Spleen (tissue), 11 donors: ENCODE results near the gene HRK. TPM values are rescaled to one million over a fixed set of nuclear protein-coding genes. Genes with fewer than 3 reads are reported as not detected.

Experiments used
- DNase-seq: peaks from one replicate; pipeline ENCODE4 v3.0.0-alpha.2; 2020
- H3K27ac ChIP-seq, 8 donors: fragments of 200-600 bp; sonication (generic) in 7 of 8; 1 replicate in 4 of 8; 2 replicates in 4 of 8; pipeline versions ENCODE4 v1.5.0 to v1.8.0; 2016 to 2021; ENCODE audit warnings: inconsistent platforms in 4 of 8, mild to moderate bottlenecking in 4 of 8, moderate library complexity in 1 of 8
- H3K27me3 ChIP-seq, 7 donors: fragments of 200-600 bp; sonication (generic) in 6 of 7; replicated peaks in 1 of 7; 1 replicate in 4 of 7; 2 replicates in 3 of 7; pipeline versions ENCODE4 v1.5.0 to v1.8.0; 2016 to 2021; ENCODE audit warnings: inconsistent platforms in 3 of 7, mild to moderate bottlenecking in 1 of 7
- H3K36me3 ChIP-seq, 6 donors: fragments of 200-600 bp; sonication (generic) in 5 of 6; 1 replicate in 4 of 6; 2 replicates in 2 of 6; pipeline versions ENCODE4 v1.5.0 to v1.8.0; 2016 to 2021; ENCODE audit warnings: inconsistent platforms in 2 of 6
- H3K4me1 ChIP-seq, 6 donors: fragments of 200-600 bp; sonication (generic) in 5 of 6; 1 replicate in 3 of 6; 2 replicates in 3 of 6; pipeline versions ENCODE4 v1.5.0 to v1.8.0; 2016 to 2021; ENCODE audit warnings: inconsistent platforms in 3 of 6
- H3K4me3 ChIP-seq, 8 donors: fragments of 200-600 bp; sonication (generic) in 7 of 8; 1 replicate in 4 of 8; 2 replicates in 4 of 8; pipeline versions ENCODE4 v1.5.0 to v1.8.0; 2016 to 2021; ENCODE audit warnings: inconsistent platforms in 4 of 8, mild to moderate bottlenecking in 4 of 8, moderate library complexity in 2 of 8
- H3K9me3 ChIP-seq, 8 donors: fragments of 200-600 bp; sonication (generic) in 7 of 8; 1 replicate in 4 of 8; 2 replicates in 4 of 8; pipeline versions ENCODE4 v1.5.0 to v1.8.0; 2016 to 2021; ENCODE audit warnings: inconsistent platforms in 4 of 8
- CTCF ChIP-seq, 11 experiments: fragments of 200-600 bp in 7 of 11; fragments of 450-650 bp in 4 of 11; sonication (generic) in 4 of 11; IDR thresholded peaks in 8 of 11; conservative IDR thresholded peaks in 3 of 11; 1 replicate in 7 of 11; 2 replicates in 4 of 11; pipeline versions ENCODE4 v1.4.0 to v1.8.0; 2016 to 2021; ENCODE audit warnings: antibody characterized with exemption in 11 of 11, inconsistent platforms in 4 of 11, mild to moderate bottlenecking in 1 of 11
- POLR2A ChIP-seq, 3 donors: fragments of 450-650 bp; IDR thresholded peaks; one replicate each; pipeline ENCODE4 v1.5.1; 2017; ENCODE audit warnings: antibody characterized with exemption in 3 of 3, mild to moderate bottlenecking in 1 of 3
- POLR2AphosphoS5 ChIP-seq, 3 donors: sonication (generic); formaldehyde crosslinking; IDR thresholded peaks; one replicate each; pipeline ENCODE4 v1.5.1; 2017; ENCODE audit warnings: antibody characterized with exemption in 3 of 3
- WGBS, 5 donors: extraction: QIAGEN DNeasy Blood & Tissue Kit in 3 of 5; methylation state at CpG; one replicate each; pipeline versions ENCODE4 v1.1.5 to v1.1.7; 2013 to 2018; 5-methylcytosine and 5-hydroxymethylcytosine counted together
- intact Hi-C: fragments of 100-400 bp; cut with DNase I; formaldehyde crosslinking; loops from one replicate; pipeline ENCODE4 v1.15.0; 2023; ENCODE audit warnings: low total_unique reads
- polyA plus RNA-seq, 3 donors: library from polyadenylated mRNA; stranded (reverse); fragments of 200-250 nt; gene quantifications; one replicate each; pipeline ENCODE4 v1.2.1, GENCODE V29; 2013
- total RNA-seq, 7 donors: library from RNA; depleted of rRNA in 3 of 7; stranded (reverse); fragments of >200 nt in 3 of 7; fragmentation: NEBNext Ultra II Directional in 4 of 7; extraction: Animal tissue kit (Norgen Biotek cat#: 25700) in 4 of 7; gene quantifications; one replicate each; pipeline versions ENCODE4 v1.1.0 to v1.2.1, GENCODE V29; 2016 to 2021
- donor health status: healthy with polysubstance abuse.
- donor health status: DM: no; HTN: no; CAD: no; lungs with moderate emphysema.
- donor health status: DM: no; HTN: no; CAD: no.
- donor health status: Bipolar disorder and iron deficiency.
- donor health status: healthy.
- donor health status: DM: no; HTN: no; CAD: no.
- donor health status: DM: yes; HTN: yes; CAD: no.

The HRK gene
- total and polyA plus RNA-seq, 10 donors: 0.07 to 0.76 (median 0.37) TPM; not detected in 1

GRCh38 chr12:116852303-116852702 lies 28.9 kb downstream of the HRK start:
- intact Hi-C loops: no loop called here
- TF ChIP-seq POLR2A (IDR thresholded peaks at IDR 0.05) (no peak), POLR2AphosphoS5 (IDR thresholded peaks at IDR 0.05) (no peak), CTCF (IDR thresholded peaks at IDR 0.05 in 8 of 11, conservative IDR thresholded peaks at IDR 0.05 in 3 of 11) (no peak)
- H3K4me1 ChIP-seq: peaks cover 0 to 8% (median 0%) of the 10 kb centered on the region in 6 donors
- H3K27ac ChIP-seq: no peak overlapping the region
- peaks cover 0 to 19% (median 0%) of the 10 kb centered on the region in 7 donors for H3K27me3 ChIP-seq
- no peaks in the 10 kb centered on the region for H3K9me3 ChIP-seq
- H3K36me3 ChIP-seq: no peaks in the 10 kb centered on the region
- WGBS, 5 donors: 85 to 97% (median 87%) methylated on average over 6 of the region's 6 CpGs
- no peak overlapping the region for H3K4me3 ChIP-seq
- no peak for DNase-seq

GRCh38 chr12:116849216-116849615 lies 32.0 kb downstream of the HRK start:
- peaks cover 0 to 6% (median 0%) of the 10 kb centered on the region in 7 donors for H3K27me3 ChIP-seq
- H3K4me3 ChIP-seq: no peak overlapping the region
- intact Hi-C loops: no loop called here
- no peak for DNase-seq
- WGBS, 5 donors: 84 to 96% (median 91%) methylated on average over 21 to 23 of the region's 23 CpGs
- H3K36me3 ChIP-seq: no peaks in the 10 kb centered on the region
- H3K9me3 ChIP-seq: no peaks in the 10 kb centered on the region
- H3K27ac ChIP-seq: no peak overlapping the region
- TF ChIP-seq POLR2A (IDR thresholded peaks at IDR 0.05) (no peak), CTCF (IDR thresholded peaks at IDR 0.05 in 8 of 11, conservative IDR thresholded peaks at IDR 0.05 in 3 of 11) (no peak), POLR2AphosphoS5 (IDR thresholded peaks at IDR 0.05) (no peak)
- no peaks in the 10 kb centered on the region for H3K4me1 ChIP-seq

- intact Hi-C loops: no loop called here
- 89 to 94% (median 92%) methylated on average over 6 of the region's 6 CpGs for WGBS, 5 donors
These were observed 38.2 kb downstream of the HRK start for GRCh38 chr12:116843085-116843484.

GRCh38 chr12:116839287-116839830 lies 41.9 kb downstream of the HRK start:
- Histone ChIP-seq H3K27ac (no peak overlapping the region), H3K27me3 (no peaks in the 10 kb centered on the region), H3K4me1 (no peaks in the 10 kb centered on the region), H3K4me3 (no peak overlapping the region), H3K9me3 (no peaks in the 10 kb centered on the region), H3K36me3 (peaks cover 0 to 7% (median 0%) of the 10 kb centered on the region in 6 donors)
- DNase-seq: no peak
- intact Hi-C loops: no loop called here
- 85 to 96% (median 88%) methylated on average over 3 of the region's 3 CpGs for WGBS, 5 donors
- TF ChIP-seq CTCF (IDR thresholded peaks at IDR 0.05 in 8 of 11, conservative IDR thresholded peaks at IDR 0.05 in 3 of 11) (no peak), POLR2A (IDR thresholded peaks at IDR 0.05) (no peak), POLR2AphosphoS5 (IDR thresholded peaks at IDR 0.05) (no peak)

More at GRCh38 chr12:116843085-116843484, 38.2 kb downstream of the HRK start:
- Histone ChIP-seq H3K9me3 (no peaks in the 10 kb centered on the region), H3K4me1 (no peaks in the 10 kb centered on the region), H3K27me3 (no peaks in the 10 kb centered on the region), H3K27ac (no peak overlapping the region), H3K36me3 (no peaks in the 10 kb centered on the region), H3K4me3 (no peak overlapping the region)
- TF ChIP-seq CTCF (IDR thresholded peaks at IDR 0.05 in 8 of 11, conservative IDR thresholded peaks at IDR 0.05 in 3 of 11) (no peak), POLR2AphosphoS5 (IDR thresholded peaks at IDR 0.05) (no peak), POLR2A (IDR thresholded peaks at IDR 0.05) (no peak)
- DNase-seq: no peak
